ENCODE results near the gene ANKFY1.

DNA sequence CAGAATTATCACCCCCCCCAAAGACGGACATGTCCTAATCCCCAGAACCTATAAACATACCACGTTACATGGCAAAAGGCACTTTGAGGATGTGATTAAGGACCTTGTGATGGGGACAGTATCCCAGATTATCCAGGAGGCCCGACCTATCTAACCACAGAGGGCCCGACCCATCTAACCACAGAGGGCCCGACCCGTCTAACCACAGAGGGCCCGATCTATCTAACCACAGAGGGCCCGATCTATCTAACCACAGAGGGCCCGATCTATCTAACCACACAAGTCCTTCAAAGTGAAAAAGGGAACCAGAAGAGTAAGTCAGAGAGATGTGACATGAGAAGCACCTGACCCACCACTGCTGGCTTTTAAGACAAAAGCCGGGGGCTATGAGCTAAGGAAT, 56.8 kb downstream of the ANKFY1 start:
- TF ChIP-seq, protein P1, sequence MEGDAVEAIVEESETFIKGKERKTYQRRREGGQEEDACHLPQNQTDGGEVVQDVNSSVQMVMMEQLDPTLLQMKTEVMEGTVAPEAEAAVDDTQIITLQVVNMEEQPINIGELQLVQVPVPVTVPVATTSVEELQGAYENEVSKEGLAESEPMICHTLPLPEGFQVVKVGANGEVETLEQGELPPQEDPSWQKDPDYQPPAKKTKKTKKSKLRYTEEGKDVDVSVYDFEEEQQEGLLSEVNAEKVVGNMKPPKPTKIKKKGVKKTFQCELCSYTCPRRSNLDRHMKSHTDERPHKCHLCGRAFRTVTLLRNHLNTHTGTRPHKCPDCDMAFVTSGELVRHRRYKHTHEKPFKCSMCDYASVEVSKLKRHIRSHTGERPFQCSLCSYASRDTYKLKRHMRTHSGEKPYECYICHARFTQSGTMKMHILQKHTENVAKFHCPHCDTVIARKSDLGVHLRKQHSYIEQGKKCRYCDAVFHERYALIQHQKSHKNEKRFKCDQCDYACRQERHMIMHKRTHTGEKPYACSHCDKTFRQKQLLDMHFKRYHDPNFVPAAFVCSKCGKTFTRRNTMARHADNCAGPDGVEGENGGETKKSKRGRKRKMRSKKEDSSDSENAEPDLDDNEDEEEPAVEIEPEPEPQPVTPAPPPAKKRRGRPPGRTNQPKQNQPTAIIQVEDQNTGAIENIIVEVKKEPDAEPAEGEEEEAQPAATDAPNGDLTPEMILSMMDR (IDR thresholded peaks at IDR 0.05; ENCODE audit: poor library complexity), result no peak
- TF ChIP-seq EZH2 (IDR thresholded peaks at IDR 0.05; ENCODE audit: borderline replicate concordance) (no peak), EZH2phosphoT487 (IDR thresholded peaks at IDR 0.05; ENCODE audit: low read depth, severe bottlenecking, unreplicated experiment) (no peak)

Measured in hepatocyte (in vitro differentiated cells).